Measurements from ENCODE around the gene TRPM3. TPM values are rescaled to one million over a fixed set of nuclear protein-coding genes. Genes with fewer than 3 reads are reported as not detected.

Gene TRPM3
- total and polyA plus RNA-seq, 2 donors = 0.14 to 4.6 TPM

DNA sequence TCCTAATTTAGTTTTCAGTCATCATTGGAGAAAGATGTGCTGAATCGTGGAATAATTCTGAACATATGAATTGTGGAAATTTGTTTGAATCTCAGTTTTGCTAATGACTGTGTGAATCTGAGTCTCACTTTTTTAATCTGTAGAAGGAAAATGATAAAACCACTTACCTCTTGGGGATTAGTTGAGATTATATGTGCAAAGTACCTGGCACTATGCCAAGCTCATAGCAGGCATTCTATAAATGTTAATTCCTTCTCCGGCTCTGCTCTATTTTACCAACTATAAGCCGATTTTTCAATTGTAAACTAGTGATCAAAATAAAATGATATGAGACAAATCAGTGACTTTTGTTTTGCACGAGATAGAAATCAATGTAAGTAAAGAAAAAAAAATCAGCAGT, 290.8 kb downstream of the TRPM3 start:
- H3K4me3 ChIP-seq (ENCODE audit: low read length in 2 of 2) = no peak overlapping the region
- 89% methylated on average over 4 of the region's 4 CpGs for WGBS

DNA sequence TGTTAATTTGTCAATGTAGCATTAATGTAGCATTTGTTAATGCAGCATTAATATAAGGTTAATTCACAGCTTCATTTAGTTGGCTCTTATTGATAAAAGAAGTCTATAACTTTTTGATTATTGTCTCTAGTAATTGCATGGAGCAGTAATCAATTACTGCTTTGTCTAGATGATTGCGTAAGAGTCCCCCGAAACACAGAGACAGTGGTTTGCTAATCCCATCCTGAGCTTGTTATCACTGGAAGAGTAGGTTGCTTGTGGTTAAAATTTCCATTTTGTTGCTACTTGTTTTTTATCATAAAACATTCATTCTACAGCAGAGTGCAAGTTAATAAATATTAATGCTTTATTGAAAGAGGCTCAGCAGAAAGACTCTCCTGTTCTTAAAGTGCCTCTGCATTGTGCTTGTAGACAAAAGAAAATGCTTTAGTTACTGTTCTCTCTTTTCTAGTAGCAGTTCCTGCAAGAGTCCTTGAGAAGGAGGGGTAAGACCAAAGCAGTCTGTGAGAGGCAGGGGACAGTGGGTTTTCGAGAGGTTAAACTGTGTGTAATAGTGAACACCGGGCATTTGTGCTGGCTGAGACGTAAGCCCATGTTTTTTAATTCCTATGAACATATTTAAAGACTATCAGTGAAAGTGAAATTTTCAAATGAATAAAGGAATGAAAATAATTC, 291.7 kb downstream of the TRPM3 start:
- no peak for DNase-seq (ENCODE audit: low read depth in 6 of 9, low spot score in 9 of 9)
- Histone ChIP-seq H3K9me3 (ENCODE audit: control insufficient read depth in 2 of 2, insufficient read depth in 1 of 2, low read length in 1 of 2) (no peaks in the 10 kb centered on the region), H3K4me1 (ENCODE audit: control insufficient read depth in 2 of 2, insufficient read depth in 2 of 2, low read length in 2 of 2) (no peaks in the 10 kb centered on the region), H3K36me3 (ENCODE audit: control insufficient read depth in 2 of 2, insufficient read depth in 2 of 2, low read length in 1 of 2) (no peaks in the 10 kb centered on the region), H3K27ac (ENCODE audit: low read depth in 1 of 2, low read length in 1 of 2) (no peak overlapping the region), H3K27me3 (ENCODE audit: control insufficient read depth in 2 of 2, insufficient read depth in 1 of 2, low read length in 1 of 2) (no peaks in the 10 kb centered on the region), H3K4me3 (ENCODE audit: low read length in 2 of 2) (no peak overlapping the region)
- WGBS = 92% methylated on average over 5 of the region's 5 CpGs

More for the DNA sequence above, 290.8 kb downstream of the TRPM3 start:
- no peaks in the 10 kb centered on the region for H3K9me3 ChIP-seq (ENCODE audit: control insufficient read depth in 2 of 2, insufficient read depth in 1 of 2, low read length in 1 of 2)
- DNase-seq (ENCODE audit: low read depth in 6 of 9, low spot score in 9 of 9) = no peak
- H3K27ac ChIP-seq (ENCODE audit: low read depth in 1 of 2, low read length in 1 of 2) = no peak overlapping the region
- H3K27me3 ChIP-seq (ENCODE audit: control insufficient read depth in 2 of 2, insufficient read depth in 1 of 2, low read length in 1 of 2) = no peaks in the 10 kb centered on the region
- no peaks in the 10 kb centered on the region for H3K4me1 ChIP-seq (ENCODE audit: control insufficient read depth in 2 of 2, insufficient read depth in 2 of 2, low read length in 2 of 2)
- no peaks in the 10 kb centered on the region for H3K36me3 ChIP-seq (ENCODE audit: control insufficient read depth in 2 of 2, insufficient read depth in 2 of 2, low read length in 1 of 2)

DNA sequence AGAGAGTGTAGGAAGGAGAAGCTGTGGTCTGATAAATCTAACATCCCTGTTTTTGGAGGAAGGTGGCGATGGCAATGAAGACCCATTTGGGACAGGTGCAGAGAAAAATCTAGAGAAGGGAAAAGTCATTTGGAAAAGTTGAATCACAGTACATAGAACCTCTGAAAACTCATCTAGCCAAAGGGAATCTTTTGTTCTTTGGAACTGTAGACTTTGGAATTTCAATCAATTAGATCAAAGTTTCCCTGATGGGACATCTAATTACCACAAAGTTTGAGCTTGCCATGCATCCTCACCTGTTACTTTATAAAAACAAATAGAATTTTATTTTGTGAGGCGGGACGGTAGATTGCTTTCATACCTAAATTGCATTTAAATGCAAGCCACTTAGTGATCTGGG, 294.9 kb downstream of the TRPM3 start:
- no peaks in the 10 kb centered on the region for H3K9me3 ChIP-seq (ENCODE audit: control insufficient read depth in 2 of 2, insufficient read depth in 1 of 2, low read length in 1 of 2)
- no peak overlapping the region for H3K27ac ChIP-seq (ENCODE audit: low read depth in 1 of 2, low read length in 1 of 2)
- H3K4me1 ChIP-seq (ENCODE audit: control insufficient read depth in 2 of 2, insufficient read depth in 2 of 2, low read length in 2 of 2) = no peaks in the 10 kb centered on the region
- H3K4me3 ChIP-seq (ENCODE audit: low read length in 2 of 2) = no peak overlapping the region
- H3K36me3 ChIP-seq (ENCODE audit: control insufficient read depth in 2 of 2, insufficient read depth in 2 of 2, low read length in 1 of 2) = no peaks in the 10 kb centered on the region
- 96% methylated on average over 3 of the region's 3 CpGs for WGBS
- DNase-seq (ENCODE audit: low read depth in 6 of 9, low spot score in 9 of 9) = no peak
- no peaks in the 10 kb centered on the region for H3K27me3 ChIP-seq (ENCODE audit: control insufficient read depth in 2 of 2, insufficient read depth in 1 of 2, low read length in 1 of 2)

DNA sequence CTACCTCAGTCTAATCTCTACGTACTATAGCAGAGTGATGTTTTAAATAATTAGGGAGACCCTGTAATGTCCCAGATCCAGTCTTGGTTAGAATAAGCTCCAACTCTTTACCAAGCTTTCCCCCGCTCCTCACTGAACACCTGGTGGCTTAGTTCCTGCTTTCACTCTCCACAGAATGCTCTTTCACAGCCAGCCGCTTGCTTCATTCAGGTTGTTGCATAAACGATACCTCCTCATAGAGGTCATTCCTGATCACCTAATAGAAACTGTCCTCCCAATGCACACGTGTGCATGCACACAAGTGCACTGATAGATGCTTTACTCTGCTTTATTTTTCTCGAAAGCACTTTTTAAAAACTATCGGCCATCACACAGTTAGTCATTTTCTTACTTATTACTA, 298.1 kb downstream of the TRPM3 start:
- Histone ChIP-seq H3K27me3 (ENCODE audit: control insufficient read depth in 2 of 2, insufficient read depth in 1 of 2, low read length in 1 of 2) (no peaks in the 10 kb centered on the region), H3K36me3 (ENCODE audit: control insufficient read depth in 2 of 2, insufficient read depth in 2 of 2, low read length in 1 of 2) (no peaks in the 10 kb centered on the region), H3K4me3 (ENCODE audit: low read length in 2 of 2) (no peak overlapping the region), H3K4me1 (ENCODE audit: control insufficient read depth in 2 of 2, insufficient read depth in 2 of 2, low read length in 2 of 2) (no peaks in the 10 kb centered on the region), H3K9me3 (ENCODE audit: control insufficient read depth in 2 of 2, insufficient read depth in 1 of 2, low read length in 1 of 2) (no peaks in the 10 kb centered on the region), H3K27ac (ENCODE audit: low read depth in 1 of 2, low read length in 1 of 2) (no peak overlapping the region)
- WGBS = 86% methylated on average over 7 of the region's 7 CpGs
- no peak for DNase-seq (ENCODE audit: low read depth in 6 of 9, low spot score in 9 of 9)

DNA sequence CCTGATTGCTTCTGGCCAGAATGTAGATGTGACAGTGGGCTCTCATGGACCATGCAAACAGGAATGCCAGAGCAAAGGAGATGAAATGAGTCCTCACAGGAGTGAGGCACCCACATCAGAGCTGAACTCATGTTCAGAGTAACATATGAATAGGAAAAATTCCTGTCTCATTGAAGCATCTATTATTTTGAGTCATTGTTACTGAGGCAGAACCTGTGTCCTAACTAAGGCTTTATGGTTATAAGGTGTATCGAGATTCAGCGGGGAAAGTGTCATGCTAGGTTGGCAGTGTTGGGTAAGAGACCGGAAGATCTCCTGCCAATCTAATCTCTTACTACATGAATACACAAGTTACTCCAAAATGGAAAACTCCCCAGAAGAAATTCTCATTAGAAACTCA, 304.1 kb downstream of the TRPM3 start:
- no peaks in the 10 kb centered on the region for H3K27me3 ChIP-seq (ENCODE audit: control insufficient read depth in 2 of 2, insufficient read depth in 1 of 2, low read length in 1 of 2)
- 97% methylated on average over 3 of the region's 3 CpGs for WGBS
- H3K4me3 ChIP-seq (ENCODE audit: low read length in 2 of 2) = no peak overlapping the region
- H3K36me3 ChIP-seq (ENCODE audit: control insufficient read depth in 2 of 2, insufficient read depth in 2 of 2, low read length in 1 of 2) = no peaks in the 10 kb centered on the region
- DNase-seq (ENCODE audit: low read depth in 6 of 9, low spot score in 9 of 9) = peak in 1 of 9 donors; percentile 3
- no peak overlapping the region for H3K27ac ChIP-seq (ENCODE audit: low read depth in 1 of 2, low read length in 1 of 2)
- H3K4me1 ChIP-seq (ENCODE audit: control insufficient read depth in 2 of 2, insufficient read depth in 2 of 2, low read length in 2 of 2) = no peaks in the 10 kb centered on the region
- H3K9me3 ChIP-seq (ENCODE audit: control insufficient read depth in 2 of 2, insufficient read depth in 1 of 2, low read length in 1 of 2) = no peaks in the 10 kb centered on the region

DNA sequence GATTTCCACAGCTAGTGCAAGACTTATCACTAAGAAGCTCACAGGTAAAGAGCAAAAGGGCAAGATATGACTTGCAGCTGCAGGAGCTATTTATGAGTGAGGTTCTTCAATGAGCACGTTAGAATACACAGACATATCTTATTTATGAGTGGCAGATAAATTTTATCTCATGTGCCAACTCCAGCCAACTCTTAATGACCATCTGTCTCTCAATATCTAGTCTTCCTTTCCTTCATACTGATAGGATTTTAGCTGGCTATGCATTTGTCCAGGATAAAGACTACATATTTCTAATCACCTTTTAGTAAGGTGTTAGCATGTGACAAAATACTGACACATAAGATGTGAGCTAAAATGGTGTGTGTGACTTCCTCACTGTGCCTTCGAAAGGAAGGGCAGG, 304.5 kb downstream of the TRPM3 start:
- no peak for DNase-seq (ENCODE audit: low read depth in 6 of 9, low spot score in 9 of 9)
- 55% methylated on average over 2 of the region's 2 CpGs for WGBS

DNA sequence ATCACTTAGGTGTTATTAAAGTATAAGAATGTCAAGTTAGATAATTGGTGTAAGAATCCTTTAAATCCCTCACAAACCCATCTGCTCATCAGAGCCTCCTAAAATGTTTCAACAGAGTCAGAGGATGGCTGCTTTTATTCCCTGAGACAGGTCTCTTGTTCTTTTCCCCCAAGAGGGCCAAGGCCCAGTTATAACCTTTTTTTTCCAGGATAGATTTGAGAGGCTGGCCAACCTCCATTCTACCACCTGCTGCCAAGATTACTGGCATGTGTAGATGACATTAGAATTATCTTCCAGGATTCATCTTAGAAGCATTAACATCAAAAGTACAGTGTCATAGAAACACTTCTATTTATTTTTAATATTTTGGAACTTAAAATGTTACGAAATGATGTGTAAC, 305.1 kb downstream of the TRPM3 start:
- H3K9me3 ChIP-seq (ENCODE audit: control insufficient read depth in 2 of 2, insufficient read depth in 1 of 2, low read length in 1 of 2) = no peaks in the 10 kb centered on the region
- WGBS = 82% methylated on average over 1 of the region's 1 CpG
- H3K27ac ChIP-seq (ENCODE audit: low read depth in 1 of 2, low read length in 1 of 2) = no peak overlapping the region
- no peaks in the 10 kb centered on the region for H3K27me3 ChIP-seq (ENCODE audit: control insufficient read depth in 2 of 2, insufficient read depth in 1 of 2, low read length in 1 of 2)
- H3K36me3 ChIP-seq (ENCODE audit: control insufficient read depth in 2 of 2, insufficient read depth in 2 of 2, low read length in 1 of 2) = no peaks in the 10 kb centered on the region
- no peak for DNase-seq (ENCODE audit: low read depth in 6 of 9, low spot score in 9 of 9)
- no peak overlapping the region for H3K4me3 ChIP-seq (ENCODE audit: low read length in 2 of 2)
- H3K4me1 ChIP-seq (ENCODE audit: control insufficient read depth in 2 of 2, insufficient read depth in 2 of 2, low read length in 2 of 2) = no peaks in the 10 kb centered on the region

More for the DNA sequence above, 304.5 kb downstream of the TRPM3 start:
- no peaks in the 10 kb centered on the region for H3K36me3 ChIP-seq (ENCODE audit: control insufficient read depth in 2 of 2, insufficient read depth in 2 of 2, low read length in 1 of 2)
- no peak overlapping the region for H3K4me3 ChIP-seq (ENCODE audit: low read length in 2 of 2)
- no peaks in the 10 kb centered on the region for H3K4me1 ChIP-seq (ENCODE audit: control insufficient read depth in 2 of 2, insufficient read depth in 2 of 2, low read length in 2 of 2)
- H3K27ac ChIP-seq (ENCODE audit: low read depth in 1 of 2, low read length in 1 of 2) = no peak overlapping the region
- no peaks in the 10 kb centered on the region for H3K27me3 ChIP-seq (ENCODE audit: control insufficient read depth in 2 of 2, insufficient read depth in 1 of 2, low read length in 1 of 2)
- no peaks in the 10 kb centered on the region for H3K9me3 ChIP-seq (ENCODE audit: control insufficient read depth in 2 of 2, insufficient read depth in 1 of 2, low read length in 1 of 2)

DNA sequence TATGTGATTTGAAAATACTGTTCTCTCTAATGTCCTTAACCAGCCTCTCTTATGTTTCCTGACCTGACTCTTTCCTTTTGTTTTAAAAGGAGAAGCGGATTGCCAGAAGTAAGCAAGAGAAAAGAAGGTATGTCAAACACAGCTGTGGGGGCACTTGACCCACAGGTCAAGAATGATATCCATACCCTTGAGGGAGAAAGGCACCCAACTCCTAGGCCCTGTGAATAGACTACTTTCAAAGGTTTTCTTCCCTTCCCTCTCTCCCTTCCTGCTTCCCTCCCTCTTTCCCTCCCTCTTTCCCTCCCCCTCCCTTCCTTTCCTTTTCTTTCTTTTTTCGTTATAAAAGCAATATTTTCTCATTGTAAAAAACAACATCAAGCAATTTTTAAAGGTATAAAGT, 306.8 kb downstream of the TRPM3 start:
- DNase-seq (ENCODE audit: low read depth in 6 of 9, low spot score in 9 of 9) = no peak
- H3K27me3 ChIP-seq (ENCODE audit: control insufficient read depth in 2 of 2, insufficient read depth in 1 of 2, low read length in 1 of 2) = no peaks in the 10 kb centered on the region
- no peaks in the 10 kb centered on the region for H3K4me1 ChIP-seq (ENCODE audit: control insufficient read depth in 2 of 2, insufficient read depth in 2 of 2, low read length in 2 of 2)
- WGBS = 73% methylated on average over 2 of the region's 2 CpGs
- no peak overlapping the region for H3K4me3 ChIP-seq (ENCODE audit: low read length in 2 of 2)
- no peaks in the 10 kb centered on the region for H3K9me3 ChIP-seq (ENCODE audit: control insufficient read depth in 2 of 2, insufficient read depth in 1 of 2, low read length in 1 of 2)
- H3K27ac ChIP-seq (ENCODE audit: low read depth in 1 of 2, low read length in 1 of 2) = no peak overlapping the region
- no peaks in the 10 kb centered on the region for H3K36me3 ChIP-seq (ENCODE audit: control insufficient read depth in 2 of 2, insufficient read depth in 2 of 2, low read length in 1 of 2)

DNA sequence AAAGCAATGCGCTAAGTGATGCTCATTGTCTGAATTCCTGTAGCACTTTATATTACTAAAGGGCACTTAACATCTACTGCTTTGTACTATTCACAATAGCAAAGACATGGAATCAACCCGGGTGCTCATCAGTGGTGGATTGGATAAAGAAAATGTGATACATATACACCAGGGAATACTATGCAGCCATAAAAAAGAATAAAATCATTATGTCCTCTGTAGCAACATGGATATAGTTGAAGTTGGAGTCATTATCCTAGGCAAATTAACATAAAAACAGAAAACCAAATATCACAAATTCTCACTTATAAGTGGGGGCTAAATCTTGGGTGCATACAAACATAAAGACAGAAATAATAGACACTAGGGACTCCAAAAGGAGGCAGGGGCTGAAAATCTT, 308.3 kb downstream of the TRPM3 start:
- Histone ChIP-seq H3K4me1 (ENCODE audit: control insufficient read depth in 2 of 2, insufficient read depth in 2 of 2, low read length in 2 of 2) (no peaks in the 10 kb centered on the region), H3K9me3 (ENCODE audit: control insufficient read depth in 2 of 2, insufficient read depth in 1 of 2, low read length in 1 of 2) (no peaks in the 10 kb centered on the region), H3K36me3 (ENCODE audit: control insufficient read depth in 2 of 2, insufficient read depth in 2 of 2, low read length in 1 of 2) (no peaks in the 10 kb centered on the region), H3K27ac (ENCODE audit: low read depth in 1 of 2, low read length in 1 of 2) (no peak overlapping the region), H3K4me3 (ENCODE audit: low read length in 2 of 2) (no peak overlapping the region), H3K27me3 (ENCODE audit: control insufficient read depth in 2 of 2, insufficient read depth in 1 of 2, low read length in 1 of 2) (no peaks in the 10 kb centered on the region)
- 98% methylated on average over 2 of the region's 2 CpGs for WGBS
- no peak for DNase-seq (ENCODE audit: low read depth in 6 of 9, low spot score in 9 of 9)
